ENCODE results near the gene DMRTC2. TPM values are rescaled to one million over a fixed set of nuclear protein-coding genes. Genes with fewer than 3 reads are reported as not detected.
"Not testable (repeated sequence)": the region's sequence is repeated elsewhere in the genome, so short reads cannot be mapped to it uniquely, and the experiment has no call there.

Gene DMRTC2
- total RNA-seq, 4 donors from 2014 or later: not detected

DNA sequence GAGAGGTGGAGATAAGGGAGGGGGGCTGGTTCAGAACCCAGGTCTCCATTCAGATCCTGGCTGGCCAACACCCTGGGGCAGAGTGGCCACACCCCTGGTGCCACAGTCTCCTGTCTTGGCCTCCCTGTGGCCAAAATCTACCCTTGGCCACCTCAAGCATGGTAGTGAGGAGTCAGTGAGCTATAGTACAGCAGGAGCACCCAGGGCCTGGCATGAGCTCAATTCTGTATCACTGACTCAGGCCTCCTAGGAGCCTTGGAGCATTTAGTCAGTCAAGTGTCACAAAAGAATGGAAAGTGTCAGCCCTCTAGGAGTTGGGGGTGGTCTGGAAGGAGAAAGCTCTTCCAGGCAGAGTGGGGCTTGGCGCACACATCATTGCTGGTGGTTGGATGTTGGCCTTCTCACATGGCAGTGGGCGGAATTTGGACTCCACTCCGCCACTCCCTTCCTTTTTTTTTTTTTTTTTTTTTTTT is 25.6 kb downstream of the DMRTC2 start:
- H3K36me3 ChIP-seq: peaks cover 0 to 71% of the 10 kb centered on the region in 2 donors
- WGBS, 2 donors (ENCODE audit: low coverage in 1 of 2): 51 to 60% methylated on average over 1 to 3 of the region's 3 CpGs
- ATAC-seq: peak; percentile 25

DNA sequence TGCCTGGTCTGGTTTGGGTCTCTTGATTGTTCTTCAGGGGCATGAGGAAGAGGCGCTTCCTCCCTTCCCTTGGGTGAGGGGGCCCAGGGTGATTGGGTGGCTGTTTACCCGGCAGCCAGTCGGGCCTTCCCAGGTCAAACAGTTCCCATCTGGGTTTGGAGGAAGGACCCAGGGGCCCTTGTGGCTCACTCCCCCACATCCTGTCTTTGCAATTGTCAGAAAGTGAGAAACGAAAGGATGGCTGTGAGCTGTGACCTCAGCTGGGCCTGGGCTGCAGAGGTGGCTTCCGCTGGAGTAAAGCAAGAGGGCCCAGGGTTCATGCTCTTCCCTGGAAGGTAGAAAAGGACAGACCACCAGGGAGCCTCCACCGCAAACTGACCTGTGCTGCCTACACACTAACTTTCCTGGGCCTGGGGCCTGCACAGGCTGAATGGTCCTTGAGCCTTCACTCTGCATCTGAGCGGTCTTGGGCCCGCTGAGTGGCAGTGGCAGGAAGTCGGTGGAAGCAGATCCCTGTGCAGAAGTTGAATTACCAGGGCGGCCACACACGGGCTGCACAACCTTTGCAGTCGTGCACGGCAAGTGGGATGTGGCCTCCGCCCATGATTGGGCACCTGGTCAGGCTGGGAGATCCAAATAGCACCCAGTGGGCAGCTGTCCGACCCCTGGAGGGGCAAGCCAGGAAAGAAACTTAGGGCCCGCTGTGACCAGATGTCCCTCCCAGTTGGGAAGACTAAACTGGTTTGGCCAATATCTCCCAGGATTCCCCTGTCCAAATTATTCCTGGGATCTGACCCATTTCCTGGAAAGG is 26.9 kb downstream of the DMRTC2 start:
- TF ChIP-seq, protein P1, sequence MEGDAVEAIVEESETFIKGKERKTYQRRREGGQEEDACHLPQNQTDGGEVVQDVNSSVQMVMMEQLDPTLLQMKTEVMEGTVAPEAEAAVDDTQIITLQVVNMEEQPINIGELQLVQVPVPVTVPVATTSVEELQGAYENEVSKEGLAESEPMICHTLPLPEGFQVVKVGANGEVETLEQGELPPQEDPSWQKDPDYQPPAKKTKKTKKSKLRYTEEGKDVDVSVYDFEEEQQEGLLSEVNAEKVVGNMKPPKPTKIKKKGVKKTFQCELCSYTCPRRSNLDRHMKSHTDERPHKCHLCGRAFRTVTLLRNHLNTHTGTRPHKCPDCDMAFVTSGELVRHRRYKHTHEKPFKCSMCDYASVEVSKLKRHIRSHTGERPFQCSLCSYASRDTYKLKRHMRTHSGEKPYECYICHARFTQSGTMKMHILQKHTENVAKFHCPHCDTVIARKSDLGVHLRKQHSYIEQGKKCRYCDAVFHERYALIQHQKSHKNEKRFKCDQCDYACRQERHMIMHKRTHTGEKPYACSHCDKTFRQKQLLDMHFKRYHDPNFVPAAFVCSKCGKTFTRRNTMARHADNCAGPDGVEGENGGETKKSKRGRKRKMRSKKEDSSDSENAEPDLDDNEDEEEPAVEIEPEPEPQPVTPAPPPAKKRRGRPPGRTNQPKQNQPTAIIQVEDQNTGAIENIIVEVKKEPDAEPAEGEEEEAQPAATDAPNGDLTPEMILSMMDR (IDR thresholded peaks at IDR 0.05): no peak
- TF ChIP-seq POLR2A (IDR thresholded peaks at IDR 0.05): no peak
- no peak for TF ChIP-seq EP300 (IDR thresholded peaks at IDR 0.05)
- TF ChIP-seq POLR2AphosphoS5 (IDR thresholded peaks at IDR 0.05): no peak
- Histone ChIP-seq H3K4me1 (peaks cover 0 to 22% (median 0%) of the 10 kb centered on the region in 3 donors), H3K27me3 (no peaks in the 10 kb centered on the region), H3K9me3 (no peaks in the 10 kb centered on the region), H3K27ac (no peak overlapping the region), H3K4me3 (no peak overlapping the region), H3K36me3 (peaks cover 0 to 60% of the 10 kb centered on the region in 2 donors)
- peak; percentile 7 for ATAC-seq
- 67% methylated on average over 3 of the region's 16 CpGs; no CpG with 5 or more reads in 1 of the 2 donors for WGBS, 2 donors (ENCODE audit: low coverage in 1 of 2)

More for the DNA sequence above, 25.6 kb downstream of the DMRTC2 start:
- Histone ChIP-seq H3K9me3 (no peaks in the 10 kb centered on the region), H3K27ac (no peak overlapping the region), H3K27me3 (no peaks in the 10 kb centered on the region), H3K4me1 (peaks cover 0 to 33% (median 4%) of the 10 kb centered on the region in 3 donors), H3K4me3 (no peak overlapping the region)
- TF ChIP-seq EP300 (IDR thresholded peaks at IDR 0.05): no peak
- TF ChIP-seq POLR2AphosphoS5 (IDR thresholded peaks at IDR 0.05): no peak
- TF ChIP-seq, protein P1 (IDR thresholded peaks at IDR 0.05): no peak
- TF ChIP-seq POLR2A (IDR thresholded peaks at IDR 0.05): no peak

DNA sequence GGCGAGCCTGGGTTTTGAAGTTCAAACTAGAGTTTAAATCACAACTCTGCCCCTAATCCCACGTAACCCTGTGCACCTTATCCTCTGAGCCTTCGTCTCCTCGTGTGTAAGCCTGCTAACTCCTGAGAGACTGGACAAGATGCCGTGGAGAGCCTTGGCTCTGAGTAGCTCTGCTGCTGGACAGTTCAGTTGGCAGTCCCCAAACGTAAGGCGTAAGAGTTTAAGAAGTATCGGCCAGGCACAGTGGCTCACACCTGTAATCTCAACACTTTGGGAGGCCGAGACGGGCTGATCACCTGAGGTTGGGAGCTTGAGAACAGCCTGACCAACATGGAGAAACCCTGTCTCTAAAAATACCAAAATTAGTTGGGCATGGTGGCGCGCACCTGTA is 27.5 kb downstream of the DMRTC2 start:
- Histone ChIP-seq H3K27me3 (no peaks in the 10 kb centered on the region), H3K9me3 (no peaks in the 10 kb centered on the region), H3K4me1 (peaks cover 0 to 16% (median 0%) of the 10 kb centered on the region in 3 donors), H3K36me3 (peaks cover 0 to 54% of the 10 kb centered on the region in 2 donors), H3K4me3 (no peak overlapping the region), H3K27ac (no peak overlapping the region)
- 80% methylated on average over 1 of the region's 12 CpGs; no CpG with 5 or more reads in 1 of the 2 donors for whole genome bisulfite sequencing, 2 donors (ENCODE audit: low coverage in 1 of 2)
- TF ChIP-seq, protein P1 (IDR thresholded peaks at IDR 0.05): no peak
- TF ChIP-seq POLR2AphosphoS5 (IDR thresholded peaks at IDR 0.05): no peak
- no peak for ATAC-seq

DNA sequence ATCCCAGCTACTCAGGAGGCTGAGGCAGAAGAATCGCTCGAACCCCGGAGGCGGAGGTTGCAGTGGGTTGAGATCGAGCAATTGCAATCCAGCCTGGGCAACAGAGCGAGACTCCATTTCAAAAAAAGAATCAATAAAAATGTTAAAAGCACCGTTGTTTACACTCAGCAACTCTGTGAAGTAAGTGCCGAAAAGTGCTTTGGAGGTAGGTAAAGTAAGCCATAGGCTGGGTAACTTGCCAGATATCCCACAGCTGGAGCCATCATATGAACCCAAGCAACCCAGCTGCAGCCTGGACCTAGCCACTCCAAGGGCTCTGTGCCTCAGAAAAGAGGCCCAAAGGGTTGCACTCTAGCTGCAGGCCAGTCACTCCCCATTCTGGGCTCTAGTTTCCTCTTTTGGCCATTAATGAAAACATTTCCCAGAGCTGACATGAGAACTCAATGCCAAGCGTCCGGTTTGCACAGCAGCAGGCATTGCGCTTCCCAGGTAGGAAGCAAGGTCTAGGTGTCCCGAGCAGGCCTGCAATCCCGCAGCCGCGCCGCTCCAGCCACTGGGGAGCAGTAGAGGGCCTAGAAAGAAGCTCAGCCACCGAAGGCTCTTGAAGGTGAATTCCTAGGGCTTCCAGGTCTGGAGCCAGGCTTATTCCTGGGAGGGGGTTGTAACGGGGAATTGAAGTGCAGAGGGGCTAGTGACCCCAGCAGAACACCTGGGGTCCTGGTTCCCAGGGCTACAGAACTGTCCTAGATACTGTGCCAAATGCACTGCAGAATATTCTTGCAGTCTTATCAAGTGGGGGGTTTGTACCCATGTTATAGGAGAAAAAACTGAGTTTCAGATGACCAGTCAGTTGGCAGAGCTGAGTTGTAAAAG is 28.2 kb downstream of the DMRTC2 start:
- no peak overlapping the region for H3K27ac ChIP-seq
- WGBS, 2 donors (ENCODE audit: low coverage in 1 of 2): 53 to 89% methylated on average over 3 to 5 of the region's 18 CpGs
- H3K4me1 ChIP-seq: peaks cover 0 to 12% (median 0%) of the 10 kb centered on the region in 3 donors
- peaks cover 0 to 48% of the 10 kb centered on the region in 2 donors for H3K36me3 ChIP-seq
- no peaks in the 10 kb centered on the region for H3K27me3 ChIP-seq
- no peak overlapping the region for H3K4me3 ChIP-seq
- TF ChIP-seq POLR2AphosphoS5 (IDR thresholded peaks at IDR 0.05) (peak; percentile 34), EP300 (IDR thresholded peaks at IDR 0.05) (no peak), POLR2A (IDR thresholded peaks at IDR 0.05) (no peak)
- TF ChIP-seq, protein P1 (IDR thresholded peaks at IDR 0.05): peak in 3 of 4 experiments; percentile 32 to 65 (median 47)
- peak; percentile 43 for ATAC-seq
- no peaks in the 10 kb centered on the region for H3K9me3 ChIP-seq

DNA sequence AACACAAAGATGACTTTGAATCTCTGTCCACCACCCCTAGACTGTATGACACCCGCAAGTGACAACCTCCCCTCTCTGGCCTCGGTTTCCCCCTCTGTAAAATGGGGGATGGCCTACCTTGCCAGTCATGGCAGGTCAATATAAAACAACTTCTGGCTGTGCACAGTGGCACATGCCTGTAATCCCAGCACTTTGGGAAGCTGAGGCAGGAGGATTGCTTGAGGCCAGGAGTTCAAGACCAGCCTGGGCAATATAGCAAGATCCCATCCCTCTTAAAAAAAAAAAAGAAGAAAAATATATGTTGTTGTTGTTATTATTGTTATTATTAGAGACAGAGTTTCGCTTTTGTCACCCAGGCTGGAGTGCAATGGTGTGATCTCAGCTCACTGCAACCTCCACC is 31.1 kb downstream of the DMRTC2 start:
- H3K4me3 ChIP-seq, H3K27ac ChIP-seq, H3K4me1 ChIP-seq, H3K9me3 ChIP-seq, ATAC-seq, H3K27me3 ChIP-seq: not testable (repeated sequence)
- peaks cover 0 to 19% of the 10 kb centered on the region in 2 donors for H3K36me3 ChIP-seq
- 89 to 100% methylated on average over 1 to 3 of the region's 3 CpGs for WGBS, 2 donors (ENCODE audit: low coverage in 1 of 2)
